Measurements from ENCODE around the gene VPS37C.

- TF ChIP-seq CTCF (IDR thresholded peaks at IDR 0.05) = no peak
- TF ChIP-seq EP300 (IDR thresholded peaks at IDR 0.05) = no peak
These were observed 69.6 kb downstream of the VPS37C start for GRCh38 chr11:61091373-61092279.

All from ovary (tissue), 3 donors.